ENCODE data around the gene RARS1.

The RARS1 gene

DNA sequence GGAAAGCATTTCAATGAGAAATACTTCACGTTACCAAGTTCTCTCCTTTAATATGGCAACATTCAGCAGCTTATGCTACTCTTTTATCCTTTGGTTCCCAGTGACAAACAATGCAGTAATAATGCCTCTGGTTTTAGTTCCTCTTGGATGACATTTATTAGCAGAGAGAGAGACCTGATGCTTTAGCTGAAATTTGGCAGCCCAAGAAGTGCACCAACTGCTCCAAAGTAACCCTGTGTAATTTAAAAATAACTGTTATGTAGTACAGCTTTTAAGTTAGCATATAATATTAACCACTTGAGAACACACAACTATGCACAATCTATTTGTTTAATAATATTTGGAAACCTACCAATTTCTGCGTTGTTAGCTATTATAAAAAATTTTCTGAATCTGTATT, 71.1 kb downstream of the RARS1 start:
- no peak for DNase-seq (ENCODE audit: low read depth)

DNA sequence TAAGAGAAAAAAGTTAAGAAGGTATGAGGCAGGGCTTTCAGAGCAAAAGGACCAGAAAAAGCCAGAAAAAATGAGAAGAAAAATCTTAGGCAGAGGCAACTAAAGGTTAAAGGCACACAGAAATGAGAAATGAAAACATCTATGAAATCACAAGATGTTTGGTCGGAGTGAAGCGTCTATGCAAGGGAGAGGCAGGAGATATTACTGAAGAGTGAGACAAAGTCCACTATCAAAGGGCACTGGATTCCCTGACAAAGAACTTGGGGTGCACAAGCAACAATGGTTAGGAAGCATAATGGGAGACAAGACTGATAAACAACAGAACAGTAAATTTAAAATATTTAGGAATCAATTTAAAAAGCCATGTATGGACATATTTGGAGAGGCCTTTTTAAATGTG, 76.0 kb downstream of the RARS1 start:
- no peak for DNase-seq (ENCODE audit: low read depth)

DNA sequence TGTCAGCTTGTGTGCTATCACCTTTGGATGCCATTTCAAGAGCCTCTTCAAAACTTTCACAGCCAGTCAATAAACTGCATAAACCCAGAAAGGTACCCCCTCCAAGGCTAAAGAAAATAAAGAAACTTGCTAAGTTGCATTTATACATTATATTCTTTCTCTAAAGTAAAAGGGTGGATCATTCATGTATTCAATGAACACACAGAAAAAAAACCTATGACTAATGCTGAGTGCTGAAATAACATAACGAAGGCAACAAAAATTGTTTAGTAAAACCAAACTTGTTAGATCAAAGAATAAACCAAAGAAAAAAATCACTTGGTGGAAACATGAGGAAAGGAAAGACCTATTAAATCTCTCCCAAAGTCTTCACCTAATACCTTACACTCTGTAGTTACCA, 77.7 kb downstream of the RARS1 start:
- no peak for DNase-seq (ENCODE audit: low read depth)

DNA sequence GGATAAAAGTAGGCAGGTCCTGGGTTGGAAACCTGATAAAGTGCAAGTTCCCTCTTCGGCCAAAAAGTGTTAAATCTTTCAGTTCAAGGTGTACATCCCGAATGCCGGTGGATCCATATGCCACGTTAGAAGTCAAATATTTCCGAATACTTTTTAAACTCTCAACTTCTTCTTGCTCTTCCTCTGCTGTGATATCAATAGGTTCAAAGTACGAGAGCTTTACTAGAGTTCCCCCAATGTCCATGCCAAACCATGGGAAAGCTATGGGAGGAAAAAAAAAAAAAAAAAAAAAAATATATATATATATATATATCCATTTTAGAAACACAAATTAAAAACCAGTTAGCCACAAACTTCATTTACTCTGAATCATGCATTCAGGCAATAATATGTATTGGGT, 82.5 kb downstream of the RARS1 start:
- no peak for DNase-seq (ENCODE audit: low read depth)

Measured in non-pigmented ciliary epithelial cell (primary cell).